NCI-H187 (cell line): ENCODE measurements around the gene CEACAM18.
"Not testable (repeated sequence)": the region's sequence is repeated elsewhere in the genome, so short reads cannot be mapped to it uniquely, and the experiment has no call there.

Source experiments
- DNase-seq, 2 experiments: peaks; one replicate each; lab custom pipeline; 2025; lab: John Stamatoyannopoulos, UW

The CEACAM18 gene

DNA sequence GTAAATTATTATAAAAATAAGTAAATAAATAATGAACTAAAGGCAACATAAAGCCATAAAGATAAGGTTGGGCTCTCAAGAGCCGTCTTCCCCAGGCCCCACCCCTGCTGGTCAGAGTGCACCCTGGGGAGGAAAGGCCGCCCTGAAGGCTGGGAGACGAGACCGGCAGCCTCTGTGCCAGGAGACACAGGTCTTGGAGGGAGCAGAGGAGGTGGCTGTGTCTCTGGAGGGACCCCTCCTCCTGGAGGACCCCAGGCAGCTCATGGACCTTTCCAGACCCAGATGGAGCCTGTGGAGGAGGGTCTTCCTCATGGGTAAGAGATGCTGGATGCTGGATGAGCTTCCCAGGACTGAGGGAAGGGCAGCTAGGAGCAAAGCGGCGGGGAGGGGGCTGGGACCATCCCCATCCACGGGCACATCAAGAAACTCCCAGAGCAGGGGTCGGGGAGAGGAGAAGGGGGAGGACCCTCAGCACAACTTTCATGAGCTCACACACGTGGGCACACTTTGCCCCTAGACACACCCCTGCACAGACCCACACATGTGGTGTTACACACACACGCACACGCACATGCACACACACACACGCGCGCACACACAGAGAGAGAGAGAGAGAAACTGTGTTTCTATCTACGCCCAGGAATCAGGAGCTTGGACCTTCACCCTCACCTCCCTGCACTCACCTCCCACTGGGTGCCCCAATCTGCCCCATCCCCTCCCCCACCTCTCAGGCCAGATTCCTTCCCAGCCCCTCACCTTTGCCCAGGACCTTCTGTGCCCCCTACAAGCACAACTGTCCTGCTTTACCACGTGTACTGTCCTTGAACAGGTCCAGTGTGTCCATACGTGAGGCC is at the start of gene CEACAM18:
Gene CEACAM18 (plus strand): TSS at position 159 of the 854 bp plus-strand sequence.
- no peak for DNase-seq

GRCh38 chr19:51430221-51430620 is 48.1 kb upstream of the CEACAM18 start:
- no peak for DNase-seq

DNA sequence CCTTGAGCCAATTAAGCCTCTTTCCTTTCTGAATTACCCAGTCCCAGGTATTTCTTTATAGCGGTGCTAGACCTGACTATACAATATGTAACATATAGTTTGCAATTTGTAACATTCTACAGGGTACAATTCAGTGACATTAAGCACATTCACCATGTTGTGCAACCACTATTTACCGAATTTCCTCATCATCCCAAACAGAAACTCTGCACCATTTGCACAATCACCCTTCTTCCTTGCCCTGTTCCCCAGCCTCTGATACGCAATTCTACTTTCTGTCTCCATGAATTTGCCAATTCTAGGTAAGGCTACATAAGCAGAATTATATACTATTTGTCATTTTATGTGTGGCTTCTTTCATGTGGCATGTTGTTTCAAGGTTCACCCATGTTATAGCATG is 47.2 kb upstream of the CEACAM18 start:
- no peak for DNase-seq

DNA sequence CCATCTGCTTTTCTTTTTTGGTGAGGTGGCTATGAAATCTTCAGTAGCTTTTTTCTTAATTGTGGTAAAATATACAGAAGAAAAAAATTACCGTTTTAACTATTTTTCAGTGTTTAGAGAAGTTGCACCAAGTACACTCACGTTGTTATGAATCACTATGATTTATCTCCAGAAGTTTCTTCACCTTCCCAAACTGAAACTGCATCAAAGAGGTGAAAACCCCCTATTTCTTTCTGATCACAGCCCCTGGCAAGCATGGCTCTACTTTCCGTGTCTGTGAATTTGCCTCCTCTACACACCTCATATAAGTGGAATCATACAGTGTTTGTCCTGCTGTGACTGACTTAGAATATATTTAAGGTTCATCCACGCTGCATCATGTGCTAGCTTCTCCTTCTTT is 45.3 kb upstream of the CEACAM18 start:
- DNase-seq: no peak

DNA sequence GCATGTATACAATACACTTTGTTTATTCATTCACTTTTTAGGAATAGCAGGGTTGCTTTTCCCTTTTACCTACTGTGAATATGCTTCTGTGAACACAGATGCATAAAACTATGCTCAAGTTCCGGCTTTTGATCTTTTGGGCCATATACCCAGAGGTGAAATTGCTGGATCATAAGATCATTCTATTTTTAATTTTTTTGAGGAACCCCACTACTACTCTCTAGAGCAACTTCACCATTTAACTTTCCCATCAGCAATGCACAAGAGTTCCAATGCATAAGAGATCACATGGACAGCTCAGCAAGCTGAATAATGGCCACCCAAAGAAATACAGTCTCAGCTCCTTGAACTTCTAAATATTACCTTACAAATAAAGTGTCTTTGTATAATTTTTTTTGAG is 43.9 kb upstream of the CEACAM18 start:
- DNase-seq: no peak

DNA sequence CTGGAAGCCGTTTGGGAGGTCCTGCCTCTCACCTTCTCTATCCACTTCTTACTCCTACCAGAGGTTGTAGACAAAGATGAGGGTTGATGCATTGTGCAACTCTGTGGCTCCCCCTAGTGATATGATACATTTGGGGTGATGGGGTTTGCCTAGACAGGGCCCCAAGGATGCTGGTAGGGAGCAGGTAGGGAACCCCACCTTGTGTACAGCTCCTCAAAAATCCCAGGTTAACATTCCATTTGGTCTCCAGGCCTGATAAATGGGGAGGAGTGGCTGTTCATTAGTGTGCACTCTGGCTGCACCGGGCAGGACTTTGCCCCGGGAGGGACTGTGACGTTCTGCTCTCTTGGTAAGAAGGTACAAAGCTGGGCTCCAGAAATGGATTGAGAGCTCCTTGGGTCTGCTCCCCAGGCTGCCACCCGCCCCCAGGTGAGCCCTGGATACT is 39.3 kb upstream of the CEACAM18 start:
- no peak for DNase-seq

DNA sequence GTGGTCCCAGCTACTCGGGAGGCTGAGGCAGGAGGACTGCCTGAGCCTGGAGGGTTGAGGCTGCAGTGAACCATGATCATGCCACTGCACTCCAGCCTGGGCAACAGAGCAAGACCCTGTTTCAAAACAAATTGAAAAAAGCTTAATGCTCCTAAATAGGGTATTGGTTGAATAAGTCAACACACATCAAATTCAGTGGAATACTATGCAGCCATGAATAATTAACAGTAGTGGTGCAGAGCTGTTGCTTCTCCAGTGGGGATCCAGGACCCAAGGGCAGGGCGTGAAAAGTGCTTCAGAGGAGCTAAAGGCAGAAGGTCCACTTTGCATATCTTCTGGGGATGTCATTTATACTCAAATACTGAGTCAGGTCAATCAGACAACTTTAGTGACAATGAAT is 38.3 kb upstream of the CEACAM18 start:
- DNase-seq: no peak

DNA sequence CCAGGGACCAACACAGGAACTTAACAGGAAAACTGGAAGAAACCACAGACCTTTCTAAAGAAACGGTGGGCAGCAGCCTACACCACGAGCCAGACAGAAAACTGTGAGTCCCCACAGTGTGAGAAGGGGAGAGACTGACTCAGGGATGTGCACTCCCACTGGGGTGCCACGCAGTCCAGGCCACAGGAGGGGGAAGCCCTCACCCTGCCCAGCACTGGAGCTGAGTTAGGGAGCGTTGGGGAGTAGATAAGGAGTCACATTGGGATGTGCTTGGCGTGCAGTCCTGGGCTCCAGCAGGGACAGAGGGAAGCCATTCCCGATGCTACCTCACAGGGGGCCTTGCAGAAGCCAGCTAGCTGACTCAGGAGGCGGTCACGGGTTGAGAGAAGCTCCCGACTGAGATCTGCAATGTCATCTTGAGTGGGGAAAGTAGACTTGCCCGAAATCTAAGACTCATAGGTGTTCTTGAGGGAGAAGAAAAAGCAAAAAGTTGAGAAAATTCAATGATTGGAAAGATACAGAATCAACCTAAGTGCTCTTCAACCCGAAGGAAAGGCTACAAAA is 37.4 kb upstream of the CEACAM18 start:
- no peak for DNase-seq

- no peak for DNase-seq
Measured at GRCh38 chr19:51441410-51442390, 36.6 kb upstream of the CEACAM18 start.

- DNase-seq: not testable (repeated sequence)
Measured at GRCh38 chr19:51447510-51447909, 30.8 kb upstream of the CEACAM18 start.

DNA sequence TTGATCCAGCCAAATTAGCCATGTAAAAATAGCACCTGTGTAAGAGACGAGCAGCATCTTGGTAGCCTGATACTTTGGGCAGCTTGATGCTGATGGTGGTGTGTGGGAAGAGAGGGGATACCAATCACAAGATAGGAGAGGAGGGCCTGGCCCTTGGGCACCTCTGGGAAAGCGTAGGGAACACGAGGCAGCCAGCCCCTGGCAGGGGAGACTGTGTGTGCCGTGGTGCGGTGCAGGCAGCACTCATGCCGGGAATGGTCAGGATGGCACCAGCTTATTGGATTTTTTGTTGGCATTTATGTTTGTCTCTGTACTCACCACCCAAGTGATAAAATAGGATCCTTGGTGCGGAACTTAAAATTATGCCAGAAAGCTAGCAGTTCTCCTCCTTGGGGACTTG is 30.3 kb upstream of the CEACAM18 start:
- no peak for DNase-seq

- no peak for DNase-seq
Measured at GRCh38 chr19:51448411-51449016, 29.8 kb upstream of the CEACAM18 start.

GRCh38 chr19:51450730-51451307 is 27.5 kb upstream of the CEACAM18 start:
- DNase-seq: no peak

DNA sequence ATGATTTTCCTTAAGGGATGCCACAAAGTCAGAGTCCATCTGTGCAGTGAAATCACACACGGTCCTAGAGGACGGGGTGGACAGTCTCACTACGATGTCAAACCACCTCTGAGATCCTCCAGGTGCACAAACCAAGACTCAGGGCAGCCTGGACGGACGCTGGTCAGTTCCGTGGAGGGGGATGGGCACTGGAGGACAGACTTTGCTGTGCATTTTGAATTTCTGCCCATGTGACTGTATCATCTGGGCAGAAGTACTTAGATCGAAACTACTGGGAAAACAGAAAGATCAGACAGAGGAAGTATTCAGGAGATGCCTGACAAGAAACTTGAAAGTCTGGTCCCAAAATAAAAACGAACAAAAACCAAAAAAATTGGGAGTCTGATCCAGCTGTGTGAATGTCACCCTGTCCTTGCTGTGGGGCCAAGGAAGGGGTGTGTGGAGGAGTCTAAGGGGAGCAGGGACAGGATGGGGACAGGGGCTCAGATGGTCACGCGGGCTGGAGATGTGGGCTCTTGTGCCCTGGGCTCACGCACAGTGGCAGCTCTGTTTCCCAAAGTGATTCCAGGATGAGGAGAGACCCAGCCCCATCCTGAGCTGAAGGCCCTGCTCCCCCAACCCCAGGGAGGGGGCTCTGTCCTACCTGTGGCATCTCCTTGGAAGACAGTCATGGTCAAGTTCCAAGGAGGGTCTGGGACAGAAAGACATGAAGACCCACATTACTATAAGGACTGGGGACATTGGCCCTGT is 21.6 kb upstream of the CEACAM18 start:
- no peak for DNase-seq

DNA sequence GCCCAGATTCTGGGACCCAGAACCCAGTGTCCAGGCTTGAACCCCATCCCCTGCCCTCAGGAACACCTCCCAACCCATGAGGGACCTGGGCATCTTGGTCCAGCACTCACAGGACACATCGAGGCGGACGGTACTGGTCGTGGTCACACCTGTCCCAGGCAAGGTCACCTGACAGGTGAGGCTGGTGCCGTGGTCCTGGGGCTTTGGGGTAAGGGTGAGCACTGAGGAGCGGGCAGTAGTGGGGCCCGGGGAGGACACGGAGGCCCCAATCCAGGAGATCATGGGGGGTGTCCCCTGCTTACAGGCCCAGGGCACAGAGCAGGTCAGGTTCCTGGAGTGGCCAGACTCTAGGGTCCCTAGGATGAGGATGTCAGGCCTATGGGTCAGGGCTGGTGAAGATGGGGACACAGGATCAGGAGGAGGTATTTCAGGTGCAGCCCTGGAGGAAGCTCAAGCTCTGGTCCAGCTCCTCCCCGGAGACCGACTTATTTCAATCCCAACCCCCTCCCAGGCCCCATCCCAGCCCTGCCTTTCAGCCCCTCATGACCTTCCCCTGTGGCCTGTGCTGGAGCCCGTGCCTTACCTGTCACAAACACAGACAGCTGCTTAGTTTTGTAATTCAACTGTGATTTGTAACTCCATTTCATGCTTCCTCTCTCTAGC is 20.9 kb upstream of the CEACAM18 start:
- no peak for DNase-seq

DNA sequence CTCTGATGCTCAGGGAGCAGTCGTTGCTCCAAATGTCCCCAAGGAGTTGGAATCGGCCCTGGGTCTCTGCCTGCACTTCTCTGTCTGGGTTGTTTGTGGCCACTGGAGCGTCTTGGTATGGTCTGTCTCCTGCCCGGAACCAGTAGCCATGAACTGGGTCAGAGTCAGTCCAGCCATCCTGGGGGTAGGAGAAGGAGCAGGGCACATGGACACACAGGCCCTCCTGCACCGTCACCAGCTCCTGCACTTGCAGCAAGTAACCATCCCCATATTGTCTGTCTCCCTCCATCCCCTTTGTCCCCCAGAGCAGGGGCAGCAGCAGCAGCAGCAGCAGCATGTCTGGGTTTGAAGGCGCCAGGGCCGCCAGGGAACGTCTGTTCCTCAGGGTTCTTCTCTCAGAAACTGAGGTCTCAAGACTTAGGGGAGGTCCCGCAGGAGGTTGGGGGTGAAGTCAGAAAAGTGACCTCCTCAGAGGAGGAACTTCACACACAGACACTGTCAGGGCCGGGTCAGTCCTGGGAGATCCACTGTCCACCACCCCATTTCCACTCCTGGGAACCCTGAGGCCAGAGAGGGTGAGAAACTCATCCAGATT is 20.2 kb upstream of the CEACAM18 start, which contains the start of gene SIGLEC8:
Gene SIGLEC8 (minus strand): TSS at position 404 of the 595 bp plus-strand sequence. CDS start 67 bp downstream, at position 337.
- no peak for DNase-seq

GRCh38 chr19:51458899-51459505 is 19.3 kb upstream of the CEACAM18 start:
- no peak for DNase-seq

DNA sequence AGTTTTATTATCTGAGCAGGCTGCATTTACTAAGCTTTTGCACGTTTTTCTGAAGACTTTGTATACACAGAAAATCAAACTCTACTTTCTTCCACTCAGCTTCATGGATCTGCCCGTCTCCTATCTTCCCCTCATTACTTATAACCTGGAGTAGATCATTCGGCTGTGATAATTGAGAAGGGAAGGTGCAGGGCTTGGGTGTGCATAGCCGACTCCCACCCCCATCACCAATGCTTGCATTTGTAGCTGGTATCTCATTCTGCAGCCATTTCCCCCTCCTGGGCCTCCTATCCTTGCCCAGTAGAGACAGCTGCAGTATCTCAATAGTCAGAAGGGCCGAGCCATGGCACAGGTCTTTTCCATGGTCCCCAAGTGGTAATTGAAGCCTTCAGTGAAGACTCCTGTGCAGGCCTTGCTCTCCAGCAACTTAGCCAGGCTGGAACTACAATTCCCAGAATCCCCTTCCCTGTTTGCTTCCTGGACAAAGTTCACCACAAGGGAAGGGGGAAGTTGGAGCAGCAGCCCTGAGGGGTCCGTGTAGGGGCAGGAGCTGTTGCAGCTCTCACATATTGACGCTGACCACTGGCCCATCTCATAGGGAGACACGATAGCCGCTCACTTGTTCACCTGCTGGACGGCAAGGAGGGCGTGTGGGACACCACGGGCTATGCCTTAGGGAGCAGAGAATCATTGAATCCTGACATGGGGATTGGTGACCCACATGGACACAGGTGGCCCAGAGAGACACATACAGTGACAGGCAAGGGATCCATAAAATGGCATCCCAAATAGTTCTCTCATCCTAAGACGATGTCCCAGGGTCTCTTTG is 18.0 kb upstream of the CEACAM18 start:
- DNase-seq: no peak
